Mesenteric fat pad (tissue), 1 donor: ENCODE measurements around the gene SKIL. TPM values are rescaled to one million over a fixed set of nuclear protein-coding genes. Genes with fewer than 3 reads are reported as not detected.
"Not testable (repeated sequence)": the region's sequence is repeated elsewhere in the genome, so short reads cannot be mapped to it uniquely, and the experiment has no call there.

Source experiments
- DNase-seq: peaks from one replicate; pipeline ENCODE4 v3.0.0-alpha.2; 2020; ENCODE audit warnings: low spot score
- long read RNA-seq: library from polyadenylated mRNA; unstranded; transcript quantifications from one replicate; pipeline ENCODE4 v2.0.0, GENCODE V29; 2020
- total RNA-seq: library from RNA; stranded (reverse); fragmentation: NEBNext Ultra II Directional; extraction: Animal tissue kit (Norgen Biotek cat#: 25700); gene quantifications from one replicate; pipeline ENCODE4 v1.2.1, GENCODE V29; 2021
- donor health status: DM: yes; HTN: yes; CAD: no.

Gene SKIL
- 55.8 TPM for total RNA-seq
- long read RNA-seq, partial matches to known transcripts = 8 of 22 reads
- long read RNA-seq, other reads (novel, unspliced or antisense) = 12 of 22 reads

- DNase-seq = peak; percentile 99
Observed at GRCh38 chr3:170357176-170358041, at the start of gene SKIL. SKIL (plus strand) TSS chr3:170357715; CDS start chr3:170360332, 2,617 bp downstream.

DNA sequence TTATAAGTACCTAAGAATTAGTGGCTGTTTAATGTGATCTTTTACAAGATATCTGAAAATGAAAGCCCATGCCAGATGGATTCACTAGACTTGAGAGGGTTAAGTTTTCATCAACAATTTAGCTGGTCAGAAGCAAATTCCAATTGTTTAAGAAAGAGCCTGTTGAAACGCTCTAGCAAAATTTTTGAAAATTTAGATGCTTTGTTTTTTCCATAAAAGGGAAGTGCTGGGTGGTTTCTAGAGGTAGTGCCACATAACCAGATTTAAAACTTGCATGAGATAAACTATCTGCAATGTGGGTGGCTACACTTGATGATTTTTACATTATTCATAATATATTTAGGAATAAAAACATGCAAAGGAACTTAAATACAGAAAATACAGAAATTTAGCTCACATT lies 48.5 kb upstream of the SKIL start:
- DNase-seq = no peak

DNA sequence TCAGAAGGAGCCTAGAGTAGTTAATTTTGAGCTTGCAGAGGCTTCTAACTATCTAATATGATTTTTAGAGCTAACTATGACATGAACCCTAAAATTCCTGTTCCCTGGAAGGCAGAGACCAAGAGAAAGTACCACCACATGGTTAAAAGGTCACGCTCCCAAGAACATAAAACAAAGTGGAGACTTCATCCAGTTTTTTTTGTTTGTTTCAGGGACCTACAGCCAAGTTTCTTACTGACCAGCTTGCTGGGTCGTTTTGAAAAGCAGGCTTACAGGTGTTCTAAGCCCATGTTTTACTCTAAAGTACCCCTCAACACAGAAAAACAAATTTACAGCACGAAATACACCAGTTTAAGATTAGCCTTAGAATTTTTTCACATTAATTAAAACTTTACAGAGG lies 39.6 kb upstream of the SKIL start:
- DNase-seq = no peak

- DNase-seq = no peak
Observed at GRCh38 chr3:170320461-170321121, 36.9 kb upstream of the SKIL start.

DNA sequence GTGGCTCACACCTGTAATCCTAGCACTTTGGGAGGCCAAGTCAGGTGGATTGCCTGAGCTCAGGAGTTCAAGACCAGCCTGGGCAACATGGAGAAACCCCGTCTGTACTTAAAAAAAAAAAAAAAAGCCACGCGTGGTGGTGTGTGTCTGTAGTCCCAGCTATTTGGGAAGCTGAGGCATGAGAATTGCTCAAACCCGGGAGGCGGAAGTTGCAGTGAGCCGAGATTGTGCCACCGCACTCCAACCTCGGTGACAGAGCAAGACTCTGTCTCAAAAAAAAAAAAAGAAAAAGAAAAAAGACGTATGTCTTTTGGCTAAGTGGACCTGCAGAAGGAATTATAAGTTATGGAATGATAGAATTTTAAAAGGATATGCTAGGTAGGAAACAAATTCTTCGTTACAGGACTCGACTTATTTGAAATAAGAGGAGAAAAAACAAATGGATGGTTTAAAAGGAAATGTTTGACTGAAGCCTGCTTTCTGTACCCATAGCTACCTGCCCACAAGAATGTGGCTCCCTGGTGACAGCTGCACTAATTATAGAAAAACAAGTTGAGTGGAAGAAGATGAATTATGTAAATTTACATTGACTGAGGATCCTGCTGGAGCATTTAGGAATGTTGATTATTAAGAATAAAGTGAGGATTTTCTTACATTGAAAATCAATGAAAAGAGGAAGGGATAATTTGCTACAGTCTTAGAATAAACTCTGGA lies 36.0 kb upstream of the SKIL start:
- no peak for DNase-seq

- no peak for DNase-seq
Observed at GRCh38 chr3:170322566-170323269, 34.8 kb upstream of the SKIL start.

DNA sequence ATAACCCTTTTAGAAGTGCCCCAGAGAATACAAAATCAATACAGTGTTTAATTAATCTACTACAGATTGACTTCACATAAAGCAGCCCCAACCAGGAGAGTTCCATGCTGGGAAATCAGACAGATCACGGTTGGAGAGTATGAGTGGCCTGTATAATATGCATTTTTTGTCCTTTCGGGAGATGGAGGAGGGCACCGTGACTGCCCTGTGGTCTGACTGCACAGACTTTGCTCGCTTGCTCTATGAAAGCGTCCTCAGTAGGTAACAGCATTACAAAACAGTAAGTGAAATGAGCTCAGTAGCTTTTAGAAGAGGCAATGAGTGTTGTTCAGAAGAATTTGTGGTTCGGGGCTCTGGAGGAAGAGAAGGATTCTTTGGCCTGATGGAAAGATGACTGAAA lies 34.2 kb upstream of the SKIL start:
- DNase-seq = no peak

DNA sequence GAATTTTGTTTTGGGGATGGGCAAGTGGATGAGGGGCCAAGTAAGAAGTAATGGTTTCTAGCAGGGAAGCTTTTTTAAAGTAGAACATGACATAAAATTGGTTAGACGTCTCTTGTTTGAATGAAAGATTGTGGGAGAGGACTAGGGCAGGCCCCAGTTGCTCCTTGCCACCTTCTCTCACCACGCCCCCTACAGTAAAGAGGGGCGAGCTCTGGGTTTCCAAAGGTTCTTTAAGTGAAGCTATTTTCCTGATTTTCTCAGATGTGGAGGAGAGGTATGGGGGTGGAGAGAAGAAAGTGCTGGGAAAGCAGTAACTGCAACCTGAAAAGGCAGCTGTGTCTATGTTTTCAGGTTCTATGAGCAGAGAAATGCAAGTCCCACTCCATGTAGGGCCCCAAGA lies 32.6 kb upstream of the SKIL start:
- DNase-seq = no peak

DNA sequence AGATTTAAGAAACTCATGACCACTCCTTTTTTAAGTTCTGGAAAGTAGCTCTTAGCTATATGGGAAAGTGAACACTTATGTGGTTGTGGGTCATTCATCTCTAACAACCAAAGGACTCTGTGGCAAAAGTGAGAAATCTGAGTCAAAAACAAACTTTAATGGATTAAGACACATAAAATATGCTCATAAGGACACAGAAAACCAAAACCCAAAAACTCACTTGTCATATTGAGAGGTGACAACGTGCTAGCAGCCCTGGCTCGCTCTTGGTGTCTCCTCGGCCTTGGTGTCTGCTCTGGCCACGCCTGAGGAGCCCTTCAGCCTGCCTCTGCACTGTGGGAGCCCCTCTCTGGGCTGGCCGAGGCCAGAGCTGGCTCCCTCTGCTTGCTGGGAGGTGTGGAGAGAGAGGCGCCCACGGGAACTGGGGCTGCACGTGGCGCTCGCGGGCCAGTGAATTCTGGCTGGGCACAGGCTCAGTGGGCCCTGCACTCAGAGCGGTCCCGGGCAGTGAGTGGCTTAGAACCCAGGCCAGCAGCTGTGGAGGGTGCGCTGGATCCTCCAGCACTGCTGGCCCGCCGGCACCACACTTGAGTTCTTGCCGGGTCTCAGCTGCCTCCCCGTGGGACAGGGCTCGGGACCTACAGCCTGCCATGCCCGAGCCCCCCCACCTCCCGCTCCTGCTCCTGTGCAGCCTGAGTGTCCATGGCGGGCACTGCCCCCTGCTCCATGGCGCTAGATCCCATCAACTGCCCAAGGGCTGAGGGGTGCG lies 30.3 kb upstream of the SKIL start:
- DNase-seq = no peak

DNA sequence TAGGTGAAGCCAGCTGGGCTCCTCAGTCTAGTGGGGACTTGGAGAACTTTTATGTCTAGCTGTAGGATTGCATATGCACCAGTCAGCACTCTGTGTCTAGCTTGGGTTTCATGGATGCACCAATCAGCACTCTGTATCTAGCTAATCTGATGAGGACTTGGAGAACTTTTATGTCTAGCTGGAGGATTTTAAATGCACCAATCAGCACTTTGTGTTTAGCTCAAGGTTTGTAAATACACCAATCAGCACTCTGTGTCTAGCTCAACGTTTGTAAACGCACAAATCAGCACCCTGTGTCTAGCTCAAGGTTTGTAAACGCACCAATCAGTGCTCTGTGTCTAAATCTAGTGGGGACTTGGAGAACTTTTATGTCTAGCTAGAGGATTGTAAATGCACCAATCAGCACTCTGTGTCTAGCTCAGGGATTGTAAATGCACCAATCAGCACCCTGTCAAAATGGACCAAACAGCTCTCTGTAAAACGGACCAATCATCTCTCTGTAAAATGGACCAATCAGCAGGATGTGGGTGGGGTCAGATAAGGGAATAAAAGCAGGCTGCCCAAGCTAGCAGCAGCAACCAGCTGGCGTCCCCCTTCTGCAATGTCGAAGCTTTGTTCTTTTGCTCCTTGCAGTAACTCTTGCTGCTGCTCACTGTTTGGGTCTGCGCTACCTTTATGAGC lies 29.5 kb upstream of the SKIL start:
- not testable (repeated sequence) for DNase-seq

- no peak for DNase-seq
Observed at GRCh38 chr3:170330366-170330765, 27.1 kb upstream of the SKIL start.

- DNase-seq = no peak
Observed at GRCh38 chr3:170331143-170331542, 26.4 kb upstream of the SKIL start.

DNA sequence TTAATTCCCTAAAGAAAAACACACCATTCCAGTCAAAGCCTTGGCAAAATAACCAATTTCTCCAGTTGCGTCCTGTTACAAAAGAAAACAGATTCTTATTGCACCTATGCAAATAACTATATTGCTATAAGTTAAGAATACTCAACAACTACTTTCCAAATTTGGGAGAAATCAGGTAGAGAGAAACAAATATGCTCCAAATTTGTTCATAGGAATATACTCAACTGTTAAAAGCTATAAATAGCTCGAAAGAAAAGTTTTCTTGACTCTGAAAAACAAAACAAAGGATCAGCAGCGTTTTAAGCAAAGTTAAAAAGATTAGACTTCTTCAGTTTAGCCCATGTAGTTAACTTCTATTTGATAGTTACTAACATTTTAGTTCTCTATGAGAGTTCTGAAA lies 20.1 kb upstream of the SKIL start:
- DNase-seq = no peak

DNA sequence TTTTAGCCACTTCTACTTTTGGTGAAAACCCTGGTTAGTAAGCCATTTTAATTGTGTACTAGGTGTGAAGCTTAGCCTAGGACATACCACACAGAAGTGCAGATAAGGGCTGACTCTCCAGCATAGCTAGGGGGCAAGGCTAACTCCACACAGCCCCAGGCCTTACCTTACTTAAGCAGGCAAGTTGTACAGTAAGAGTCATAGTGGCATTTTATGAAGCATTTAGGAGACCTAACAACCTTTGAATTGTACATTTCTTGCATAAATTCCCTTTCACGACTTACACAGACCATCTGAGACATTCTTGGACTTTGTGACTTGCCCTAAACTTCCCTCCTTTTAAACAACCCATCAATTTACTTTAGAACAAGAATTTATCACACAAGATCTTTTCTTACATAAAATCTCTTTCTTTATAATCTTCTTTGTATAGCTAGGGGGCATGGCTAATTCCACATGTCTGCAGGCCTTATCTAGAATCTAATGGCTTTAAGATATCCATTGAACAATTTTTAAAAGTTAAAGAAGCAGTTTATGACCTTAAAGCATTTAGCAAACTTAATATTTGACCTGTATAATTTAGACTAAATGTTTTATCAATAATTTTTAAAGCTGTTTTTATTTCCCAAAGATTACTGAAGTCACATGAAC lies 18.7 kb upstream of the SKIL start:
- no peak for DNase-seq

- not testable (repeated sequence) for DNase-seq
Observed at GRCh38 chr3:170342273-170342672, 15.2 kb upstream of the SKIL start.

DNA sequence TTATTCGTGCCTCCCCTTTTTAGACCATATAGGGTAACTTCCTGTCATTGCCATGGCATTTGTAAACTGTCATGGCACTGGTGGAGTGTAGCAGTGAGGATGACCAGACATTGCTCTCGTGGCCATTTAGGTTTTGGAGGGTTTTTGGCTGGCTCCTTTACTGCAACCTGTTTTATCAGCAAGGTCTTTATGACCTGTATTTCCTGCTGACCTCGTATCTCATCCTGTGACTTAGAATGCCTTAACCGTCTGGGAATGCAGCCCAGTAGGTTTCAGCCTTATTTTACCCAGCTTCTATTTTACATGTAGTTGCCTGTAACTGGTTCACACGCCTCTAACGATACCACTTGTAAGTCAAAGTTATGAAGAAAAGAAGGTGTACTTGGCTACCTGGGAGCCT lies 13.7 kb upstream of the SKIL start:
- DNase-seq = not testable (repeated sequence)

- no peak for DNase-seq
Observed at GRCh38 chr3:170344971-170345370, 12.5 kb upstream of the SKIL start.

- DNase-seq = no peak
Observed at GRCh38 chr3:170346481-170347392, 10.8 kb upstream of the SKIL start.
